Stimulated activated CD4-positive, alpha-beta T cell treated with anti-CD3 and anti-CD28 coated beads, Interleukin-4, amount 100 ng/mL, for 48 hours (primary cell): ENCODE measurements around the gene HMGN4.
A peak's percentile ranks its signal among the peaks of the same experiment; 100 is the strongest.
"Not testable (repeated sequence)": the region's sequence is repeated elsewhere in the genome, so short reads cannot be mapped to it uniquely, and the experiment has no call there.

ENCODE experiments used
- DNase-seq, 2 donors: peaks; one replicate each; pipeline ENCODE4 v3.0.0-alpha.2; 2020; ENCODE audit warnings: low read depth in 2 of 2

Gene HMGN4

GRCh38 chr6:26537846-26538571, at the start of gene HMGN4:
Gene HMGN4, plus strand, starts transcription at chr6:26538366. Its CDS starts 6,841 bp downstream, at chr6:26545207.
- peak; percentile 64 to 77 for DNase-seq

DNA sequence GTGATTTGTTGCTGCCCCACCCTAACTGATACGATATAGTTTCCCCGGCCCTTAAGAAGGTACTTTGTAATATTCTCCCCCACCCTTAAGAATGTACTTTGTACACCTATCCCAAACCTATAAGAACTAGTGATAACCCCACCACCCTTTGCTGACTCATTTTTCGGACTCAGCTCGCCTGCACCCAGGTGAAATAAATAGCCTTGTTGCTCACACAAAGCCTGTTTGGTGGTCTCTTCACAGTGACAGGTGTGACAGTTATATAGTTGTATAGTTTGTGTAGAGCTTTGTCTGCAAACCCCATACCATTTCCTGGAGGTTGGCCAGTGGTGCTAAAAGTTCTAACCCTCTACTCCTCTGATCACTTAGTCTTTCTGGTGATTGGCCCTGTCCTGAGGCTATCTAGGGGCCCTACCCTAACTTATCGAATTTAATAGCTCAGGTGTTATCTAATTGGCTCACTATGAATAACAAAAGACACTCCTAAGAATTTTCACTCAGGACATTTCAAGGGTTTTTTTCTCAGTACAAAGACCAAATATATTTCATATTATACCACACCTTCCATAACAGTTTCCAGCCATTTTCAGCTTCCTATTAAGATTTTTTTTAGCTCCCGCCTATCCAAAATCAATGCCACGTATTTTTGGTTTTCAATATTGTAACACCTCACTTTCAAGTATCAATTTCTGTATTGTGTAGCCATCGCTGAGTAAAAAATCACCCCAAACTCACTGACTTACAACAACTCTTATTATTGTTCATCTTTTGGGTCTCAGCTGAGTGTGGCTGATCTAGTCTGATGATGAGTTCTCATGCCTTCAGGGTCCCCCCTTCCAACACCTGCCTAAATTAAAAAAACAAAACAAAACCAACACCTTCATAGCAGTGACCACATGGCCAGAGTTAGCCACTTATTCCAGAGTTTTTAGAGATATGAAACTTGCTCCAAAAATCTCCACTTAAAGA, 47.9 kb upstream of the HMGN4 start:
- no peak for DNase-seq

DNA sequence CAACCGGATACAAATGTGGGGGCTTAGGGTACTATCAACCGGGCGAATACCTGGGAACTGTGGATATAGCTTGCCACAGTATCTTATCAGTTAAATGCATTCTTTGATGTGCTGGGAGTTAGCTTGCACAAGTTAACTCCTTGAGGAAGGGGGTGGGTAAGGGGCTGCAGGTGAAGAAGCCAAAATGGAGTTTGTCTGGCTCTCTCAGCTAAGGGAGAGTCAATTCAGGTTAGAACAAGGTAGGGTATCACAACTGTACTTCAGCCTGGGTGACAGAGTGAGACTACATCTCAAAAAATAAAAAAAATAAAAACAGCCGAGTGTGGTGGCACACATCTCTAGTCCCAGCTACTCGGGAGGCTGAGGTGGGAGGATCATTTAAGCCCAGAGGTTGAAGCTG, 46.6 kb upstream of the HMGN4 start:
- no peak for DNase-seq

DNA sequence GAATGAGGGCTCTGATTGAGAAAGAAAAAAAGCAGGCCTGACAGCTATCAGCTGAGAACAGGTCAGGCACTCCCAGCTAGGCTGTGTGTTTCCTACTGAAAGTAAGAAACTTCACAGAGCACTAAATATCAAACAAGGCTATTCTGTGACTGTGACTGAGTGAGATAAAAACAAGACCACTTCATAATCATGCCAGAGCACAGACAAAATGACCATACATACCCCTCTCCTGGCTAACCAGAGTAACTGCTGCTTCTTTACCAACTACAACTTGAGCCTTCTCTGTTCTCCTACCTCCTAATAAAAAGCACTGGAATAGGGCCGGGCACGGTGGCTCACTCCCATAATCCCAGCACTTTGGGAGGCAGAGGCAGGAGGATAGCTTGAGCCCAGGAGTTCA, 44.9 kb upstream of the HMGN4 start:
- DNase-seq: no peak

DNA sequence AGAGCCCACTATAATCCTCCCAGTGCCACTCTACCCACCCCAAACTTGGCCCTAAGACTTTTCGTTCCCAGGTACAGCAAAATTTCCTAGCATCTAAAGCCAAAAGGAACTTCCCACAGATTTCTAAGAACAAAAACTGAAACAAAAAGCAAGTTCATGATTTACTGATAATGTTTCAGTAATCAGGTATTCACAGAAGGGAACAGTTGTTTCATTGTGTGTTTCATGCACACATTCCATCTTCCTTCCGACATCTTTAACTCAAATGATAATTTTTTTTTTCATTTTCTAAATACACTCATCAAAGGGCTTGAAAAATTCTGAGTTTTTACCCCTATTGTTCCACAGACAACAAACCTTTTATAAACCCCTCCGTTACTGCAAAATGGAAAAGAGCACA, 44.0 kb upstream of the HMGN4 start:
- no peak for DNase-seq

GRCh38 chr6:26495281-26495680, 42.9 kb upstream of the HMGN4 start:
- no peak for DNase-seq

GRCh38 chr6:26497610-26498009, 40.6 kb upstream of the HMGN4 start:
- DNase-seq: no peak

DNA sequence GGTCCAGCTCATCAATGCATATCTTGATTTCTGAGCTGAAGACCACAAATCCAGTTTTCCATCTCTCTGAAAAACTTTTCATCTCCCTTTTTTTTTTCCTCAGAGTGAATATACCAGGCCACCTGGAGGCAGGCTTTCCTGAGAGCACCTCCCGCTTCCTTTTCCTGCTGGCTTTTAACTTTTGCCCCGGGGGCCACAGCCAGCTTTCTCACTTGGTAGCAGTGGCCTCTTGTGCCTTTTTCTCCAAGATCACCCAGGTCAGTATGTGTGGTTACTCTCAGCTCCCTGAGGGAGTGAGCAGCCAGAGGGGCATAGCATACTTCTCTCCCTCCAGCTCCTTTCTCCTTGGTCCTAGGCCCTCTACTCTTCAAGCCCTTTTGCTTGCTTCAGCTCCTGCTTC, 38.1 kb upstream of the HMGN4 start, which contains the start of gene BTN1A1:
BTN1A1 (plus strand) TSS at position 202 of the 400 bp plus-strand sequence. CDS start 984 bp downstream, outside the sequence.
- no peak for DNase-seq

DNA sequence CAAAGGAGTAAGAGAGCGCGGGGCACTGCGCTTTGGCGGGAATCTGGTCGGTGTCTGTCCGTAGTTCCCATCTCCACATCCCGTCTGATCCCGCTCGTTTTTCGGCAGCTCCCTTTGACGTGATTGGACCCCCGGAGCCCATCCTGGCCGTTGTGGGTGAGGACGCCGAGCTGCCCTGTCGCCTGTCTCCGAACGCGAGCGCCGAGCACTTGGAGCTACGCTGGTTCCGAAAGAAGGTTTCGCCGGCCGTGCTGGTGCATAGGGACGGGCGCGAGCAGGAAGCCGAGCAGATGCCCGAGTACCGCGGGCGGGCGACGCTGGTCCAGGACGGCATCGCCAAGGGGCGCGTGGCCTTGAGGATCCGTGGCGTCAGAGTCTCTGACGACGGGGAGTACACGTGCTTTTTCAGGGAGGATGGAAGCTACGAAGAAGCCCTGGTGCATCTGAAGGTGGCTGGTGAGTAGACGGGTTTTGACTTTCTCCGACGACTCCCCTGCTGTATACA, 36.6 kb upstream of the HMGN4 start:
- DNase-seq: peak; percentile 16 to 17

- DNase-seq: no peak
Measured at GRCh38 chr6:26502165-26502564, 36.0 kb upstream of the HMGN4 start.

DNA sequence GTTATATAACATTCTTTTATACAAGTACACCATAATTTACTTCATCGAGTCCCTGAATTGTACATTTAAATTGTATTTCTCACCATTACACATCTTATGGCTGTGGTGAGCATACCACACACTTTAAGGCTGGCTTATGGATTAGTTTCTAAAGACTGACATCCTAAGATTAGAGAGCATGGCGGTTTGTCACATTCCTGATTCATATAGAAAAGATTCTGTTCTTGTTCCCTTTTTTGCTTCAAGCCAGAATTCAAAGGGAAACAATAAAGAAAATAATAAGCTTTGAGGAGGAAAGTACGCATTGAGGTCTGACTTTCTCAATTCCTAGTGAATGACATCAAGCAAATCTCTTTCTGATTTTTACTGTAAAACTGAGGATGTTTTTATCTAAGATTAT, 35.5 kb upstream of the HMGN4 start:
- no peak for DNase-seq

DNA sequence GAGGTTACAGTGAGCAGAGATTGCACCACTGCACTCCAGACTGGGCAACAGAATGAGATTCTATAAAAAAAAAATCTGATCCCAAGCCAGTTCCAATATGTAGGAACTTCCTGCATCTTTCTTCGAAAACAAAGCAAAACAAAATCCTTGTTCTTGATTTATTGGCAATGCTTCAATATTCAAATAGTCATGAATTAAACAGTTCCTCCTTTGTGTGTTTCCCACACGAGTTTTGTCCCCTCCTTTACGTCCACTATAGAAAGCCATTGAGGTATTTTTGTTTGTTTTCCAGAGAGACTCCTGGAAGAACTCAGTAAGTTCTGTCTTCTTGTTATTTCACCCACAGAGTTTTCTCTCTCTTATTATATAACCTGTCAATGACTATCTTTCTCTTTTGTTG, 30.5 kb upstream of the HMGN4 start:
- no peak for DNase-seq

DNA sequence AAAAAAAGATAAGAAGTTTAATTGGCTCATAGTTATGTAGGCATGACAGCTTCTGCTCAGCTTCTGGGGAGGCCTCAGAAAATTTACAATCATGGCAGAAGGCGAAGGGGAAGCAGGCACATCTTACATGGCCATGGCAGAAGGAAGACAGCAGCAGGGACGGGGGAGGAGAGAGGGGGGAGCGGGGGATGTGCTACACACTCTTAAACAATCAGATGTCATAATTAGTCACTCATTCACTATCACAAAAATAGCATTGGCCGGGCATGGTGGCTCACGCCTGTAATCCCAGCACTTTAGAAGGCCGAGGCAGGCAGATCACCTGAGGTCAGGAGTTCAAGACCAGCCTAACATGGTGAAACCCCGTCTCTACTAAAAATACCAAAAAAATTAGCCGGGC, 27.1 kb upstream of the HMGN4 start:
- not testable (repeated sequence) for DNase-seq

GRCh38 chr6:26514984-26515383, 23.2 kb upstream of the HMGN4 start:
- DNase-seq: no peak

- DNase-seq: no peak
Measured at GRCh38 chr6:26516481-26517427, 21.4 kb upstream of the HMGN4 start.

DNA sequence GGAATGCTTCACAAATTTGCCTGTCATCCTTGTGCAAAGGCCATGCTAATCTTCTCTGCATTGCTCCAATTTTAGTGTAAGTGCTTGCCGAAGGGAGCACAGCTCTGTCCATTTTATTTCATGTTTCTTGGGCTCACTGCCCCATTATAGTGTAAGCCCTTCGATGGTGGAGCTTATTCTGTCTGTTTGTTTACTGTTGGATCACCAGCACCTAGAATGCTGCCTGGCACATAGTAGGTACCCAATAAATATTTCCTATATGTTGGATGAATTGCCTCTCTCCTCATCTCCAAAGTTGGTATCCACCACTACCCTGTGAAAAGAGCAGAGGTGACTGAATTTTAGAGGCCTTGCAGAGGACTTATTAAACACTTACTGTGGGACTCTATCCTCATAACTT, 18.8 kb upstream of the HMGN4 start:
- DNase-seq: no peak

DNA sequence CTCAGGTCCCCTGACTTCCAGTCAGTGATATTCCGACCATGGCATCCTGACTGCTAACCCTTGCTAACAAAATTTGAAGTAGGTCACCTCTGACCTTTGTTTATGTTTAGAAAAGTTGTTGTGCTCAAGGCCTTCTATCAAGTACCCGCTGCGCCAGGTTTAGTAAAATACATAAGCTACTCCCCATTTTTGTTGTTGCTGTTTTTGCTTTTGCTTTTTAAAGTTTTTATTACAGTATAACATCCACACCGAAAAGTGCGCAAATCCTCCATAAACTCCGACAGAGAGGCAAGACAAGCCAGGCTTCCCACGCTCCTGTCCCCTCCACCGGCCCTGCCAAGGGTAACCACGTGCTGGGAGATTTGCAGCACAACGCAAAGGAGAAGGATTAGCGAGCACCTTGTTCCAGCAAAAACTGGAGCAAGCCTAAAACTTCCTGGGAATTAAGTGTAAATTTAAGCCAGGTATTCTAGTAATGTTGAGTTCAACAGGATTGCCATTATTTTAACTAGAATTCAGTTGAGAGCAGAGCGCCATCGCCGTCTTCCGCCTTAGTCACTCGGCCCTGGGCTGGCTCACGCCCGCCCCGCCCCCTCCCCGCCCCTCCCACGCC, 17.8 kb upstream of the HMGN4 start:
- peak in 1 of 2 donors; percentile 28 for DNase-seq

GRCh38 chr6:26520850-26521599, 17.1 kb upstream of the HMGN4 start:
- DNase-seq: peak; percentile 68 to 82

GRCh38 chr6:26521600-26522391, 16.4 kb upstream of the HMGN4 start:
- peak; percentile 48 to 66 for DNase-seq
